Measurements from ENCODE around the gene GALNT10.

GRCh38 chr5:154402611-154403010 lies 212.1 kb downstream of the GALNT10 start:
- TF ChIP-seq CTCF (IDR thresholded peaks at IDR 0.05) (no peak), POLR2A (IDR thresholded peaks at IDR 0.05) (no peak)
